B cell (primary cell): ENCODE data around the gene ENOX1.

Experiments
- EZH2 ChIP-seq: IDR thresholded peaks from 2 replicates; pipeline ENCODE4 v1.6.1; 2012; ENCODE audit warnings: borderline replicate concordance, low read depth, mild to moderate bottlenecking, moderate library complexity, low read length; ENCODE audit not compliant: insufficient read depth, poor library complexity, severe bottlenecking
- TF ChIP-seq, protein P1 (sequence below): fragments of 200-600 bp; IDR thresholded peaks from one replicate; pipeline ENCODE4 v1.8.0; 2022; ENCODE audit warnings: antibody characterized with exemption, mild to moderate bottlenecking

DNA sequence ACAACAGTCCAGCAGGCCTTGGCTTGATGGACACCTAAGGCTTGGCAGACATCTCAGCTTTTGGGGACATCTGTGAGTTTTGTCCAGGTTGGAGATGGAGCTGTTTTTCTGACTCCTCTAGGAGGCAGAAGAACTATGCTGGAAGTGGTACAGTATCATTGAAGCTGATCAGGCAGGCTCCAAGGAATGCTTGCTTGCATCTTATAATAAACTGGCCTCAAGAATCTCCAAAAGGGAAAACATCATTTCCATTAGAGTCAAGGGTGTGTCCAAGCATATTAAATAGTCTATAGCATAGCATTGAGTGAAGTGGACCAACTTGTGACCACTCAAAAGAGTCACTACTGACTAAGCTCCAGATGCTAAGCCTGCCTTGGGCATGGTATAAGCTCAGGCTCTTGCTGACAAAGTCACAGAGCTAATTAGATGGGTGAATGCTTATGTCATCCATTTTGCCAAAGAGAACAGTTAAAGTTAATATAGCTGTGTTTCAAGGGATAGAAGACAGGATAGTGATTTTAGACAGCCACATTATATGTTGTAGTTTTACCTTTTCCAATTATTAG is 547.4 kb downstream of the ENOX1 start:
- TF ChIP-seq, protein P1, sequence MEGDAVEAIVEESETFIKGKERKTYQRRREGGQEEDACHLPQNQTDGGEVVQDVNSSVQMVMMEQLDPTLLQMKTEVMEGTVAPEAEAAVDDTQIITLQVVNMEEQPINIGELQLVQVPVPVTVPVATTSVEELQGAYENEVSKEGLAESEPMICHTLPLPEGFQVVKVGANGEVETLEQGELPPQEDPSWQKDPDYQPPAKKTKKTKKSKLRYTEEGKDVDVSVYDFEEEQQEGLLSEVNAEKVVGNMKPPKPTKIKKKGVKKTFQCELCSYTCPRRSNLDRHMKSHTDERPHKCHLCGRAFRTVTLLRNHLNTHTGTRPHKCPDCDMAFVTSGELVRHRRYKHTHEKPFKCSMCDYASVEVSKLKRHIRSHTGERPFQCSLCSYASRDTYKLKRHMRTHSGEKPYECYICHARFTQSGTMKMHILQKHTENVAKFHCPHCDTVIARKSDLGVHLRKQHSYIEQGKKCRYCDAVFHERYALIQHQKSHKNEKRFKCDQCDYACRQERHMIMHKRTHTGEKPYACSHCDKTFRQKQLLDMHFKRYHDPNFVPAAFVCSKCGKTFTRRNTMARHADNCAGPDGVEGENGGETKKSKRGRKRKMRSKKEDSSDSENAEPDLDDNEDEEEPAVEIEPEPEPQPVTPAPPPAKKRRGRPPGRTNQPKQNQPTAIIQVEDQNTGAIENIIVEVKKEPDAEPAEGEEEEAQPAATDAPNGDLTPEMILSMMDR, result no peak
- TF ChIP-seq EZH2, result no peak
